SK-N-SH treated with all-trans-retinoic acid at 6 μM for 48 hours (cell line): ENCODE data around the gene CACNA1D.

Experiments
- ATAC-seq: fragments of 200-7000 bp; cut with Tn5 transposase; 3 replicates; pipeline ENCODE4 v1.9.1; 2020; ENCODE audit warnings: mild to moderate bottlenecking, moderate library complexity
- ARNTL ChIP-seq: fragments of 450-650 bp; formaldehyde crosslinking; IDR thresholded peaks from 2 replicates; pipeline ENCODE4 v1.5.0; 2020; ENCODE audit warnings: low read depth, mild to moderate bottlenecking, moderate library complexity, borderline replicate concordance
- BACH2 ChIP-seq: fragments of 250-450 bp; sonication (Bioruptor Pico); IDR thresholded peaks from 2 replicates; pipeline ENCODE4 v1.9.0; 2021; ENCODE audit warnings: mild to moderate bottlenecking, borderline replicate concordance
- CSDC2 ChIP-seq: fragments of 250-450 bp; sonication (Bioruptor Pico); IDR thresholded peaks from 2 replicates; pipeline ENCODE4 v1.5.0; 2020; ENCODE audit warnings: mild to moderate bottlenecking, moderate library complexity
- ESRRG ChIP-seq: fragments of 250-450 bp; sonication (Bioruptor Pico); IDR thresholded peaks from 2 replicates; pipeline ENCODE4 v1.6.1; 2021; ENCODE audit warnings: mild to moderate bottlenecking
- GLIS3 ChIP-seq: fragments of 250-450 bp; sonication (Bioruptor Pico); IDR thresholded peaks from 2 replicates; pipeline ENCODE4 v1.5.0; 2020; ENCODE audit warnings: mild to moderate bottlenecking, moderate library complexity
- ISL1 ChIP-seq: fragments of 250-450 bp; sonication (Bioruptor Pico); IDR thresholded peaks from 2 replicates; pipeline ENCODE4 v2.1.2; 2022; ENCODE audit warnings: mild to moderate bottlenecking, moderate library complexity
- OSR1 ChIP-seq: fragments of 250-450 bp; sonication (Bioruptor Pico); IDR thresholded peaks from 2 replicates; pipeline ENCODE4 v1.8.0; 2022; ENCODE audit warnings: moderate library complexity, mild to moderate bottlenecking, inconsistent platforms
- PPARA ChIP-seq: fragments of 250-450 bp; sonication (Bioruptor Pico); IDR thresholded peaks from 2 replicates; pipeline ENCODE4 v1.5.0; 2020; ENCODE audit warnings: mild to moderate bottlenecking, borderline replicate concordance
- RARB ChIP-seq: fragments of 250-450 bp; sonication (Bioruptor Pico); IDR thresholded peaks from 2 replicates; pipeline ENCODE4 v1.8.0; 2021; ENCODE audit warnings: mild to moderate bottlenecking, moderate library complexity
- SNAI2 ChIP-seq: fragments of 250-450 bp; sonication (Bioruptor Pico); IDR thresholded peaks from 2 replicates; pipeline ENCODE4 v1.5.0; 2020; ENCODE audit warnings: mild to moderate bottlenecking, moderate library complexity
- TCF4 ChIP-seq: fragments of 250-450 bp; sonication (Bioruptor Pico); IDR thresholded peaks from 2 replicates; pipeline ENCODE4 v1.8.0; 2021; ENCODE audit warnings: mild to moderate bottlenecking, moderate library complexity, borderline replicate concordance
- TOX ChIP-seq: fragments of 250-450 bp; sonication (Bioruptor Pico); IDR thresholded peaks from 2 replicates; pipeline ENCODE4 v1.8.0; 2021; ENCODE audit warnings: mild to moderate bottlenecking, moderate library complexity, borderline replicate concordance
- ZC3H10 ChIP-seq: fragments of 250-450 bp; sonication (Bioruptor Pico); IDR thresholded peaks from 2 replicates; pipeline ENCODE4 v1.5.1; 2021; ENCODE audit warnings: mild to moderate bottlenecking, moderate library complexity
- ZFP3 ChIP-seq: fragments of 250-450 bp; sonication (Bioruptor Pico); IDR thresholded peaks from 2 replicates; pipeline ENCODE4 v1.5.0; 2020; ENCODE audit warnings: mild to moderate bottlenecking, moderate library complexity
- ZFP30 ChIP-seq: fragments of 450-650 bp; formaldehyde crosslinking; IDR thresholded peaks from 2 replicates; pipeline ENCODE4 v1.5.0; 2022; ENCODE audit warnings: mild to moderate bottlenecking, moderate library complexity
- ZNF565 ChIP-seq: fragments of 450-650 bp; formaldehyde crosslinking; conservative IDR thresholded peaks from 2 replicates; pipeline ENCODE4 v1.5.0; 2020; ENCODE audit warnings: low read depth, mild to moderate bottlenecking, moderate library complexity
- ZNF8 ChIP-seq: fragments of 450-650 bp; formaldehyde crosslinking; IDR thresholded peaks from 2 replicates; pipeline ENCODE4 v1.5.0; 2020; ENCODE audit warnings: mild to moderate bottlenecking, moderate library complexity
- TF ChIP-seq, protein P1 (sequence below): fragments of 250-450 bp; sonication (Bioruptor Pico); IDR thresholded peaks from 2 replicates; pipeline ENCODE4 v1.8.0; 2021; ENCODE audit warnings: low read depth, mild to moderate bottlenecking, moderate library complexity, borderline replicate concordance
- TF ChIP-seq, protein P2 (sequence below): fragments of 250-450 bp; sonication (Bioruptor Pico); IDR thresholded peaks from 2 replicates; pipeline ENCODE4 v1.8.0; 2020; ENCODE audit warnings: mild to moderate bottlenecking, moderate library complexity, borderline replicate concordance
- TF ChIP-seq, protein P3 (sequence below): fragments of 250-450 bp; sonication (Bioruptor Pico); IDR thresholded peaks from 2 replicates; pipeline ENCODE4 v1.5.1; 2020; ENCODE audit warnings: low read depth, mild to moderate bottlenecking, moderate library complexity
- TF ChIP-seq, protein P4 (sequence below): fragments of 250-450 bp; sonication (Bioruptor Pico); IDR thresholded peaks from 2 replicates; pipeline ENCODE4 v1.5.0; 2020; ENCODE audit warnings: mild to moderate bottlenecking, moderate library complexity
- TF ChIP-seq, protein P5 (sequence below): fragments of 250-450 bp; sonication (Bioruptor Pico); IDR thresholded peaks from 2 replicates; pipeline ENCODE4 v1.5.1; 2021; ENCODE audit warnings: mild to moderate bottlenecking, moderate library complexity

The CACNA1D gene

DNA sequence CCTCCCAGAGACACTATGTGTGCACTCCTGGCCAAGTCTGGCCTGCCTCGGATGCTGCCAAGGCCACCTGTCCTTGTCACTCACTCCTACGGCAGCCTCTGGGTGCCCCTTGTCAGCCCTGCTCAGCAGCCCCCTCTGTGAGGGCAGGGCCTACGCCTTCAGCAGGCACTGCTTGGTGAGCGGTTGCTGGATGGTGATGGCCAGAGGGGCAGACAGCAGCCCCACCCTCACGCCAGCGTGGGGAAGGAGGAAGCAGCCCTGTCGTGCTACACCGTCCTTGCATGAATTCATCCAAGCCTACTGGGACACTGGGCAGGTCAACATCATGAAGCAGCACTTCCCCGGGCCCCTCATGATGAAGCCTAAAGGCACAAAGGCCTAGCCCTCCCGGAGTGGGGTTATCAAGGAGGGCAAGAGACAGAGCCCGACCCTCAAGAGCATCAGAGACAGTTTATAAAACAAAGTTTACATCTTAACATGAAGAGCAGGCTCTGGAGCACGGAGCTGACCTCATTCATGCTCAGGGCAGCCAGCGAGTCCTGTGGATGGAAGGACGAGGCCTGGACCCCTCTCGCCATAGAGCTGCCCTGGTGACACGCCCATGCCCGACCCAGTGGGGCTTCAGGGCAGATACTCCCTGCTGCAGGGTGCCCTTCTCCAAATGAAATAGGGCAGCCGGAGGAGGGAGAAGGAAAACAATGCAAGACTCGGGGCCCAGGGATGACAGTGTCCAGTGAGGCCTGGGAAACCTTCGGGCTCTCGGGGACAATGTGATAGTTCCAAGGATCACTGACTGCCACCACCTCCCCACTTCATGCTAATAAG, 326.6 kb downstream of the CACNA1D start:
- no peak for TF ChIP-seq ESRRG (CRISPR knock-in tag)
- TF ChIP-seq TCF4 (CRISPR knock-in tag): no peak
- TF ChIP-seq, protein P1, sequence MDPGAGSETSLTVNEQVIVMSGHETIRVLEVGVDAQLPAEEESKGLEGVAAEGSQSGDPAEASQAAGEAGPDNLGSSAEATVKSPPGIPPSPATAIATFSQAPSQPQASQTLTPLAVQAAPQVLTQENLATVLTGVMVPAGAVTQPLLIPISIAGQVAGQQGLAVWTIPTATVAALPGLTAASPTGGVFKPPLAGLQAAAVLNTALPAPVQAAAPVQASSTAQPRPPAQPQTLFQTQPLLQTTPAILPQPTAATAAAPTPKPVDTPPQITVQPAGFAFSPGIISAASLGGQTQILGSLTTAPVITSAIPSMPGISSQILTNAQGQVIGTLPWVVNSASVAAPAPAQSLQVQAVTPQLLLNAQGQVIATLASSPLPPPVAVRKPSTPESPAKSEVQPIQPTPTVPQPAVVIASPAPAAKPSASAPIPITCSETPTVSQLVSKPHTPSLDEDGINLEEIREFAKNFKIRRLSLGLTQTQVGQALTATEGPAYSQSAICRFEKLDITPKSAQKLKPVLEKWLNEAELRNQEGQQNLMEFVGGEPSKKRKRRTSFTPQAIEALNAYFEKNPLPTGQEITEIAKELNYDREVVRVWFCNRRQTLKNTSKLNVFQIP: no peak
- TF ChIP-seq, protein P2, sequence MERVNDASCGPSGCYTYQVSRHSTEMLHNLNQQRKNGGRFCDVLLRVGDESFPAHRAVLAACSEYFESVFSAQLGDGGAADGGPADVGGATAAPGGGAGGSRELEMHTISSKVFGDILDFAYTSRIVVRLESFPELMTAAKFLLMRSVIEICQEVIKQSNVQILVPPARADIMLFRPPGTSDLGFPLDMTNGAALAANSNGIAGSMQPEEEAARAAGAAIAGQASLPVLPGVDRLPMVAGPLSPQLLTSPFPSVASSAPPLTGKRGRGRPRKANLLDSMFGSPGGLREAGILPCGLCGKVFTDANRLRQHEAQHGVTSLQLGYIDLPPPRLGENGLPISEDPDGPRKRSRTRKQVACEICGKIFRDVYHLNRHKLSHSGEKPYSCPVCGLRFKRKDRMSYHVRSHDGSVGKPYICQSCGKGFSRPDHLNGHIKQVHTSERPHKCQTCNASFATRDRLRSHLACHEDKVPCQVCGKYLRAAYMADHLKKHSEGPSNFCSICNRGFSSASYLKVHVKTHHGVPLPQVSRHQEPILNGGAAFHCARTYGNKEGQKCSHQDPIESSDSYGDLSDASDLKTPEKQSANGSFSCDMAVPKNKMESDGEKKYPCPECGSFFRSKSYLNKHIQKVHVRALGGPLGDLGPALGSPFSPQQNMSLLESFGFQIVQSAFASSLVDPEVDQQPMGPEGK (CRISPR knock-in tag): no peak
- no peak for TF ChIP-seq ISL1 (CRISPR knock-in tag)
- TF ChIP-seq, protein P3, sequence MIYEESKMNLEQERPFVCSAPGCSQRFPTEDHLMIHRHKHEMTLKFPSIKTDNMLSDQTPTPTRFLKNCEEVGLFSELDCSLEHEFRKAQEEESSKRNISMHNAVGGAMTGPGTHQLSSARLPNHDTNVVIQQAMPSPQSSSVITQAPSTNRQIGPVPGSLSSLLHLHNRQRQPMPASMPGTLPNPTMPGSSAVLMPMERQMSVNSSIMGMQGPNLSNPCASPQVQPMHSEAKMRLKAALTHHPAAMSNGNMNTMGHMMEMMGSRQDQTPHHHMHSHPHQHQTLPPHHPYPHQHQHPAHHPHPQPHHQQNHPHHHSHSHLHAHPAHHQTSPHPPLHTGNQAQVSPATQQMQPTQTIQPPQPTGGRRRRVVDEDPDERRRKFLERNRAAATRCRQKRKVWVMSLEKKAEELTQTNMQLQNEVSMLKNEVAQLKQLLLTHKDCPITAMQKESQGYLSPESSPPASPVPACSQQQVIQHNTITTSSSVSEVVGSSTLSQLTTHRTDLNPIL (CRISPR knock-in tag): no peak
- TF ChIP-seq ARNTL (CRISPR knock-in tag): no peak
- no peak for TF ChIP-seq SNAI2 (CRISPR knock-in tag)
- TF ChIP-seq ZFP3 (CRISPR knock-in tag): no peak
- no peak for TF ChIP-seq ZNF8 (CRISPR knock-in tag)
- TF ChIP-seq ZC3H10 (CRISPR knock-in tag): no peak
- no peak for TF ChIP-seq PPARA (CRISPR knock-in tag)
- TF ChIP-seq ZFP30 (CRISPR knock-in tag): no peak
- TF ChIP-seq RARB (CRISPR knock-in tag): no peak
- TF ChIP-seq CSDC2: no peak
- TF ChIP-seq TOX (CRISPR knock-in tag): no peak
- no peak for TF ChIP-seq GLIS3 (CRISPR knock-in tag)
- TF ChIP-seq BACH2 (CRISPR knock-in tag): no peak
- TF ChIP-seq, all 23 proteins: peak for 0
- ATAC-seq: no peak

DNA sequence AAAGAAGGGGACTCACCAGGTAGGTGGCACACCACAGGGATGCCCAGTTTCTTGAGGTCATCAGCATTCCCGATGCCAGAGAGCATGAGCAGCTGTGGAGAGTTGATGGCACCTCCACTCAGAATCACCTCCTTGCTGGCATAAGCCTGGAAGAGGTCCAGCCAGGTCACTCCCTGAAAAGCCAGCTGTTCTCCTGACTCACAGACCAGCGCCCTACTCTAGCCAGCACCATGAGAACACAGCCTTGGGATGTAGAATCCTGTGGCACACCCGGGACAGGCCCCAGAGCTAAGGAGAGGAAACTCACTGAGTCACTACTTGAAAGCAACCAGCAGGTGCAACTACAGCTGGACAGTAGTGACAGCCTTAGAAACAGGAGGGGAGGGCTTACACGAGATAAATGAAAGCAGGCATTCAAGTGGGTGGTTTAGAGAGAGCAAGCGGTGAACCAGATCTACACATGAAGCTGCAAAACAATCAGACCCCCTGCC, 327.3 kb downstream of the CACNA1D start:
- TF ChIP-seq TCF4 (CRISPR knock-in tag) (no peak), ARNTL (CRISPR knock-in tag) (no peak), ZNF565 (no peak), CSDC2 (no peak), ISL1 (CRISPR knock-in tag) (no peak), ZNF8 (CRISPR knock-in tag) (no peak), PPARA (CRISPR knock-in tag) (no peak), BACH2 (CRISPR knock-in tag) (no peak), ZFP3 (CRISPR knock-in tag) (no peak), GLIS3 (CRISPR knock-in tag) (no peak), ESRRG (CRISPR knock-in tag) (no peak), OSR1 (CRISPR knock-in tag) (no peak), TOX (CRISPR knock-in tag) (no peak)
- TF ChIP-seq, protein P1: no peak
- TF ChIP-seq, protein P2 (CRISPR knock-in tag): no peak
- TF ChIP-seq, protein P4, sequence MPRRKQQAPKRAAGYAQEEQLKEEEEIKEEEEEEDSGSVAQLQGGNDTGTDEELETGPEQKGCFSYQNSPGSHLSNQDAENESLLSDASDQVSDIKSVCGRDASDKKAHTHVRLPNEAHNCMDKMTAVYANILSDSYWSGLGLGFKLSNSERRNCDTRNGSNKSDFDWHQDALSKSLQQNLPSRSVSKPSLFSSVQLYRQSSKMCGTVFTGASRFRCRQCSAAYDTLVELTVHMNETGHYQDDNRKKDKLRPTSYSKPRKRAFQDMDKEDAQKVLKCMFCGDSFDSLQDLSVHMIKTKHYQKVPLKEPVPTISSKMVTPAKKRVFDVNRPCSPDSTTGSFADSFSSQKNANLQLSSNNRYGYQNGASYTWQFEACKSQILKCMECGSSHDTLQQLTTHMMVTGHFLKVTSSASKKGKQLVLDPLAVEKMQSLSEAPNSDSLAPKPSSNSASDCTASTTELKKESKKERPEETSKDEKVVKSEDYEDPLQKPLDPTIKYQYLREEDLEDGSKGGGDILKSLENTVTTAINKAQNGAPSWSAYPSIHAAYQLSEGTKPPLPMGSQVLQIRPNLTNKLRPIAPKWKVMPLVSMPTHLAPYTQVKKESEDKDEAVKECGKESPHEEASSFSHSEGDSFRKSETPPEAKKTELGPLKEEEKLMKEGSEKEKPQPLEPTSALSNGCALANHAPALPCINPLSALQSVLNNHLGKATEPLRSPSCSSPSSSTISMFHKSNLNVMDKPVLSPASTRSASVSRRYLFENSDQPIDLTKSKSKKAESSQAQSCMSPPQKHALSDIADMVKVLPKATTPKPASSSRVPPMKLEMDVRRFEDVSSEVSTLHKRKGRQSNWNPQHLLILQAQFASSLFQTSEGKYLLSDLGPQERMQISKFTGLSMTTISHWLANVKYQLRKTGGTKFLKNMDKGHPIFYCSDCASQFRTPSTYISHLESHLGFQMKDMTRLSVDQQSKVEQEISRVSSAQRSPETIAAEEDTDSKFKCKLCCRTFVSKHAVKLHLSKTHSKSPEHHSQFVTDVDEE (CRISPR knock-in tag): no peak
- TF ChIP-seq, protein P3 (CRISPR knock-in tag): no peak
- TF ChIP-seq, protein P5, sequence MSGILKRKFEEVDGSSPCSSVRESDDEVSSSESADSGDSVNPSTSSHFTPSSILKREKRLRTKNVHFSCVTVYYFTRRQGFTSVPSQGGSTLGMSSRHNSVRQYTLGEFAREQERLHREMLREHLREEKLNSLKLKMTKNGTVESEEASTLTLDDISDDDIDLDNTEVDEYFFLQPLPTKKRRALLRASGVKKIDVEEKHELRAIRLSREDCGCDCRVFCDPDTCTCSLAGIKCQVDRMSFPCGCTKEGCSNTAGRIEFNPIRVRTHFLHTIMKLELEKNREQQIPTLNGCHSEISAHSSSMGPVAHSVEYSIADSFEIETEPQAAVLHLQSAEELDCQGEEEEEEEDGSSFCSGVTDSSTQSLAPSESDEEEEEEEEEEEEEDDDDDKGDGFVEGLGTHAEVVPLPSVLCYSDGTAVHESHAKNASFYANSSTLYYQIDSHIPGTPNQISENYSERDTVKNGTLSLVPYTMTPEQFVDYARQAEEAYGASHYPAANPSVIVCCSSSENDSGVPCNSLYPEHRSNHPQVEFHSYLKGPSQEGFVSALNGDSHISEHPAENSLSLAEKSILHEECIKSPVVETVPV (CRISPR knock-in tag): no peak
- ATAC-seq: no peak
